ENCODE measurements around the gene NXPE3. TPM values are rescaled to one million over a fixed set of nuclear protein-coding genes. Genes with fewer than 3 reads are reported as not detected.

The NXPE3 gene
- total RNA-seq, 2 experiments from 2014 or later: 20.9 to 21.6 TPM

DNA sequence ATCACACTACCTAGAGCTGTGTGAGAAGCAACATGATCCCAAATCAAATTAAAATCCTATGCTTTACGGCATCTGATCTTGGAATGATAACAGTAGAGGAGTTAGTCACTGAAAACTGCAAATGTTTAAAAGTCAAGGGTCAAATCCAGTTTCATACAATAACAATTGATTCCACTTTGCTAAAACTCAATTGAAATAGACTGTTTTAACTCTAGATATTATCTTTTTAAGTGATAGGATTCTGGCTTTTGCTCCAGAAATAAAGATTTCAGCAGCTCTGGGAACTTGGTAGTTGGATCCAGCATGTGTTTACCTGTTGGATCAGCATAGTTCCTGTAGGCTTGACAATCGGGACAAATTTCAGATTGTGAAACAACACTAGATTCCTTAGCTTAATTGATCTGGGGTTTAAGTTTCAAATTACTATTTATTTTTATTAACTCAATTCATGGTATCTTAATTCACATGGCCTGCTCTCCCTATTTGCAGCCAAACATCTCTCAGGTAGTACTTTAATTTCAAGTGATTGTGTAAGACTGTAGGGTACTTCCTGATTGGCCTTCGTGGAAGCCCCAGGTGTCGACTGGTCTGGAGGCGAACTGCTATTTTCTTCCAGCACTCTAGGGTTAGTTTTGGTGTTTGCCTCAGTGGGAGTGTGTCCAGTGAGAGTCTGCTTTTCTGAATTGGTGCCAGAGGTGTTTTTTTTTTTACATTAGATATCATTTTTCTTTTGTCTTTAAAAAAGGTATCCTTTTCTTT lies 86.9 kb downstream of the NXPE3 start:
- DNase-seq (no peak), ATAC-seq (no peak)
- no peak overlapping the region for H3K4me3 Mint-ChIP-seq
- H3K36me3 Mint-ChIP-seq (ENCODE audit: low read depth): peaks cover 23% of the 10 kb centered on the region
- intact Hi-C loops (cut with micrococcal nuclease): no loop called here
- ChIA-PET CTCF (interaction anchor here (0.9 to 2.1 kb wide), 4 partner anchors 17 to 359 kb away, joined by 3 to 8 read pairs (median 4); partner anchors contain the start of gene NFKBIZ), POLR2A (interaction anchor here (0.6 to 0.7 kb wide), 2 partner anchors 16 to 100 kb away, joined by 3 to 4 read pairs; partner anchors contain the start of gene NFKBIZ)
- no peaks in the 10 kb centered on the region for H3K27me3 Mint-ChIP-seq
- no peaks in the 10 kb centered on the region for H3K9me3 Mint-ChIP-seq
- H3K27ac Mint-ChIP-seq: no peak overlapping the region
- TF ChIP-seq, protein P1, sequence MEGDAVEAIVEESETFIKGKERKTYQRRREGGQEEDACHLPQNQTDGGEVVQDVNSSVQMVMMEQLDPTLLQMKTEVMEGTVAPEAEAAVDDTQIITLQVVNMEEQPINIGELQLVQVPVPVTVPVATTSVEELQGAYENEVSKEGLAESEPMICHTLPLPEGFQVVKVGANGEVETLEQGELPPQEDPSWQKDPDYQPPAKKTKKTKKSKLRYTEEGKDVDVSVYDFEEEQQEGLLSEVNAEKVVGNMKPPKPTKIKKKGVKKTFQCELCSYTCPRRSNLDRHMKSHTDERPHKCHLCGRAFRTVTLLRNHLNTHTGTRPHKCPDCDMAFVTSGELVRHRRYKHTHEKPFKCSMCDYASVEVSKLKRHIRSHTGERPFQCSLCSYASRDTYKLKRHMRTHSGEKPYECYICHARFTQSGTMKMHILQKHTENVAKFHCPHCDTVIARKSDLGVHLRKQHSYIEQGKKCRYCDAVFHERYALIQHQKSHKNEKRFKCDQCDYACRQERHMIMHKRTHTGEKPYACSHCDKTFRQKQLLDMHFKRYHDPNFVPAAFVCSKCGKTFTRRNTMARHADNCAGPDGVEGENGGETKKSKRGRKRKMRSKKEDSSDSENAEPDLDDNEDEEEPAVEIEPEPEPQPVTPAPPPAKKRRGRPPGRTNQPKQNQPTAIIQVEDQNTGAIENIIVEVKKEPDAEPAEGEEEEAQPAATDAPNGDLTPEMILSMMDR (IDR thresholded peaks at IDR 0.05): no peak
- peaks cover 29% of the 10 kb centered on the region for H3K4me1 Mint-ChIP-seq (ENCODE audit: low read depth)

- CTCF ChIA-PET: interaction anchor here (0.7 to 1.8 kb wide), 4 partner anchors 9 to 358 kb away, joined by 3 to 5 read pairs (median 4); no protein-coding TSS in a partner anchor
- H3K9me3 Mint-ChIP-seq: no peaks in the 10 kb centered on the region
These were observed 88.5 kb downstream of the NXPE3 start for GRCh38 chr3:101867511-101867910.

GRCh38 chr3:101867996-101868395 lies 89.0 kb downstream of the NXPE3 start:
- ChIA-PET CTCF (interaction anchor here (0.7 to 1.8 kb wide), 4 partner anchors 9 to 357 kb away, joined by 3 to 5 read pairs (median 4); no protein-coding TSS in a partner anchor), POLR2A (no interaction called here)
- Mint-ChIP-seq H3K36me3 (ENCODE audit: low read depth) (peaks cover 7% of the 10 kb centered on the region), H3K27ac (no peak overlapping the region), H3K4me3 (no peak overlapping the region), H3K4me1 (ENCODE audit: low read depth) (peaks cover 10% of the 10 kb centered on the region), H3K27me3 (no peaks in the 10 kb centered on the region), H3K9me3 (no peaks in the 10 kb centered on the region)
- intact Hi-C loops (cut with micrococcal nuclease): no loop called here
- TF ChIP-seq, protein P1 (IDR thresholded peaks at IDR 0.05): no peak
- DNase-seq (no peak), ATAC-seq (no peak)

More at GRCh38 chr3:101867511-101867910, 88.5 kb downstream of the NXPE3 start:
- peaks cover 13% of the 10 kb centered on the region for H3K4me1 Mint-ChIP-seq (ENCODE audit: low read depth)
- POLR2A ChIA-PET: interaction anchor here (1.0 to 1.1 kb wide), 2 partner anchors 18 to 57 kb away, joined by 3 to 4 read pairs; partner anchors contain the start of gene NFKBIZ
- ATAC-seq (no peak), DNase-seq (no peak)
- no peaks in the 10 kb centered on the region for H3K27me3 Mint-ChIP-seq
- TF ChIP-seq, protein P1 (IDR thresholded peaks at IDR 0.05): no peak
- intact Hi-C loops (cut with micrococcal nuclease): no loop called here
- peaks cover 7% of the 10 kb centered on the region for H3K36me3 Mint-ChIP-seq (ENCODE audit: low read depth)
- H3K4me3 Mint-ChIP-seq: no peak overlapping the region
- H3K27ac Mint-ChIP-seq: no peak overlapping the region

- intact Hi-C loops (cut with micrococcal nuclease): no loop called here
- Mint-ChIP-seq H3K4me3 (no peak overlapping the region), H3K4me1 (ENCODE audit: low read depth) (peaks cover 6% of the 10 kb centered on the region), H3K27ac (no peak overlapping the region), H3K27me3 (no peaks in the 10 kb centered on the region), H3K36me3 (ENCODE audit: low read depth) (peaks cover 3% of the 10 kb centered on the region), H3K9me3 (no peaks in the 10 kb centered on the region)
- TF ChIP-seq, protein P1 (IDR thresholded peaks at IDR 0.05): no peak
- ATAC-seq (no peak), DNase-seq (no peak)
- POLR2A ChIA-PET: interaction anchor here (0.7 kb wide), 1 partner anchor 17 kb away, joined by 3 read pairs; no protein-coding TSS in a partner anchor
- CTCF ChIA-PET: interaction anchor here (1.6 to 1.8 kb wide), 2 partner anchors 8 to 66 kb away, joined by 4 to 5 read pairs; no protein-coding TSS in a partner anchor
These were observed 89.8 kb downstream of the NXPE3 start for GRCh38 chr3:101868534-101869464.
